HS-27A (cell line): ENCODE results near the gene ETDC.

Experiments used
- DNase-seq: peaks from one replicate; pipeline ENCODE4 v3.0.0-alpha.2; 2012; ENCODE audit warnings: low read depth, missing footprints

ETDC gene

DNA sequence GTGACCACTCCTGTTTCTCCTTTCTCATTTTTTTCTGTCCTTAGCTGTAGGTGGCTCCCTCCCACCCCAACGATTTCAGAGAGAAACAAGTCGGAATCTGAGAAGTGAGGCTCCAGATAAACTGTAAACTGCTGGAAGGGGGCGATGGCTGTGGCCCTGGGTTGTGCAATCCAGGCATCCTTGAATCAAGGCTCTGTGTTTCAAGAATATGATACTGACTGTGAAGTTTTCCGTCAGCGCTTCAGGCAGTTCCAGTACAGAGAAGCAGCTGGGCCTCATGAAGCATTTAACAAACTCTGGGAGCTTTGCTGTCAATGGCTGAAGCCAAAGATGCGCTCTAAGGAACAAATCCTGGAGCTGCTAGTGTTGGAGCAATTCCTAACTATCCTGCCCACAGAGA, 37.7 kb downstream of the ETDC start:
- no peak for DNase-seq

DNA sequence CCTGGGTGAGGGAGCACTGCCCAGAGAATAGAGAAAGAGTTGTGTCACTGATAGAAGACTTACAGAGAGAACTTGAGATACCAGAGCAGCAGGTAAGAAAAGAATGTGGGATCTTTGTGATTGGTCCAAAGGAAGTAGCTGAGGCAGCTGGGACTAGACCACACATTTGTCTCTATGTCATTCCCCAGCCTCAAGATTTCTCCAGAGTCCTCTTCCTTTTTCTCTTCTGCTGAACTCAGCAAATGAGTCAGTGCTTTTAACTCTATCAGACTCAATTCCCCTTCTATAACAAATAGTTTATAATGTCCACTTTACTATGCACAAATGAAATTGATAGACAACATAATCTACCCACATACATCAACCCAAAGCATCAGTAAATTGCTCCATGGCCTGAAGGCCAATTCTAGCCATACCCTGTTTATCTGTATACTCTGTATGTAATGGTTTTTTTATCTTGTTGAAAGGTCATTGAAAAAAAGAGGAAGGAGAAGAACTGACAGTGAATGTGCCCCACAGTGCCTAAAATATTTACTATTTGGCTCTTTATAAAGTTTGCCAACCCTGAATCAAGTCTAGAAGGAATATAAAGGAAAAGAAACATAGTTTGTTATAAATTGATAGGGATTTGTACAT, 38.2 kb downstream of the ETDC start:
- no peak for DNase-seq

DNA sequence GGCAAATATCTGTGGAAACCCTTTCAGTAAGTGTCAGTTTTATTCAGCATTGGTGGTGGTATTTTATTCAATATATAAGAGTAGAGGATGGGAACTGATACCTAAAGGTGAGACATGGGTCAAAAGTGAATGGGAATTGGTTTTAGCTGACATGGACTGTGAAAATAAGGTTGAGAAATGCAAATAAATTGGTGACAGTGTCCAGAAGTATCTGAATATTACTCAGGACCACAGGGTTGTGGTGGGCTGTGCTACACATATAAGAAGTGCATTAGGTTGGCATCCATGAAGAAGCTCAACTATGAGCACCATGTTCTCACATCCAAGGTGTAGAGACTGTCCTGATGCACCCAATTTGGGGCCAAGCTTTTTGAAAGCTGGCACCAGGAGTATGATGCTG, 45.0 kb downstream of the ETDC start:
- DNase-seq, result no peak
